GM19372 (cell line): ENCODE data around the gene SLIT3.

Experiments
- ATAC-seq: cut with Tn5 transposase; IDR thresholded peaks from one replicate; pipeline ENCODE4 v1.9.1; 2021; ENCODE audit warnings: mild to moderate bottlenecking, low read depth, moderate library complexity; ENCODE audit not compliant: unreplicated experiment

The SLIT3 gene

GRCh38 chr5:168701641-168702040 is 599.3 kb downstream of the SLIT3 start:
- ATAC-seq: no peak

GRCh38 chr5:168699002-168699401 is 601.9 kb downstream of the SLIT3 start:
- ATAC-seq: no peak

GRCh38 chr5:168697034-168697720 is 603.8 kb downstream of the SLIT3 start:
- ATAC-seq: no peak

GRCh38 chr5:168696611-168697010 is 604.3 kb downstream of the SLIT3 start:
- ATAC-seq: no peak

GRCh38 chr5:168695301-168695835 is 605.6 kb downstream of the SLIT3 start:
- no peak for ATAC-seq

- ATAC-seq: no peak
Observed at GRCh38 chr5:168694289-168694688, 606.6 kb downstream of the SLIT3 start.

GRCh38 chr5:168693883-168694282 is 607.1 kb downstream of the SLIT3 start:
- no peak for ATAC-seq

GRCh38 chr5:168693297-168693696 is 607.6 kb downstream of the SLIT3 start:
- no peak for ATAC-seq

GRCh38 chr5:168691891-168692290 is 609.0 kb downstream of the SLIT3 start:
- no peak for ATAC-seq

GRCh38 chr5:168689260-168689659 is 611.7 kb downstream of the SLIT3 start:
- no peak for ATAC-seq

- ATAC-seq: no peak
Observed at GRCh38 chr5:168686837-168687236, 614.1 kb downstream of the SLIT3 start.

GRCh38 chr5:168685566-168685965 is 615.4 kb downstream of the SLIT3 start:
- ATAC-seq: no peak

- ATAC-seq: no peak
Observed at GRCh38 chr5:168683927-168684295, 617.0 kb downstream of the SLIT3 start.

- ATAC-seq: no peak
Observed at GRCh38 chr5:168683247-168683926, 617.6 kb downstream of the SLIT3 start.

GRCh38 chr5:168681556-168682183 is 619.3 kb downstream of the SLIT3 start:
- no peak for ATAC-seq

- ATAC-seq: no peak
Observed at GRCh38 chr5:168680395-168680794, 620.5 kb downstream of the SLIT3 start.

- ATAC-seq: no peak
Observed at GRCh38 chr5:168679515-168679920, 621.4 kb downstream of the SLIT3 start.

- ATAC-seq: no peak
Observed at GRCh38 chr5:168676501-168676900, 624.4 kb downstream of the SLIT3 start.

GRCh38 chr5:168675883-168676408 is 625.0 kb downstream of the SLIT3 start:
- ATAC-seq: no peak

- ATAC-seq: no peak
Observed at GRCh38 chr5:168674893-168675482, 626.0 kb downstream of the SLIT3 start.

- no peak for ATAC-seq
Observed at GRCh38 chr5:168672888-168673287, 628.1 kb downstream of the SLIT3 start.
